ENCODE data around the gene ADISSP. TPM values are rescaled to one million over a fixed set of nuclear protein-coding genes. Genes with fewer than 3 reads are reported as not detected.
A peak's percentile ranks its signal among the peaks of the same experiment; 100 is the strongest.

Gene ADISSP
- total RNA-seq, 1 experiment from 2014 or later: 244 TPM

GRCh38 chr20:3739054-3739925, 28.3 kb downstream of the ADISSP start:
- Histone ChIP-seq H3K9me2 (replicated peaks; ENCODE audit: low read length) (no peaks in the 10 kb centered on the region), H3K9me3 (ENCODE audit: low read length) (no peaks in the 10 kb centered on the region), H3K36me3 (ENCODE audit: low read depth, low read length) (no peaks in the 10 kb centered on the region), H3K27me3 (ENCODE audit: low read length) (no peaks in the 10 kb centered on the region), H3K27ac (ENCODE audit: low read length) (no peak overlapping the region), H2AFZ (ENCODE audit: low read length) (no peak overlapping the region), H3K79me2 (ENCODE audit: low read length) (no peaks in the 10 kb centered on the region), H3K4me1 (ENCODE audit: insufficient read depth, low read length) (no peaks in the 10 kb centered on the region), H3F3A (ENCODE audit: low read length, unreplicated experiment) (no peaks in the 10 kb centered on the region), H3K9ac (ENCODE audit: low read length) (no peak overlapping the region), H3K4me3 (ENCODE audit: low read length) (no peak overlapping the region), H4K20me1 (ENCODE audit: low read length) (no peaks in the 10 kb centered on the region), H3K4me2 (ENCODE audit: low read length) (no peak overlapping the region)
- CTCF ChIA-PET: no interaction called here
- intact Hi-C loops (cut with micrococcal nuclease): no loop called here
- TF ChIP-seq EZH2 (IDR thresholded peaks at IDR 0.05; ENCODE audit: low read length, unreplicated experiment) (no peak), CTCF (conservative IDR thresholded peaks at IDR 0.05; ENCODE audit: low read depth, low read length) (no peak), EZH2phosphoT487 (IDR thresholded peaks at IDR 0.05; ENCODE audit: borderline replicate concordance, low read length) (no peak)
- DNase-seq (no peak), ATAC-seq (0 out of 2 replicates have a peak, but pooled peaks have one; percentile 11)
- POLR2A ChIA-PET (ENCODE audit: unreplicated experiment): no interaction called here
- BruUV-seq (replicated peaks): no TSS peak

GRCh38 chr20:3738111-3739053, 29.2 kb downstream of the ADISSP start:
- Histone ChIP-seq H3K4me3 (ENCODE audit: low read length) (no peak overlapping the region), H3K79me2 (ENCODE audit: low read length) (no peaks in the 10 kb centered on the region), H3K9me2 (replicated peaks; ENCODE audit: low read length) (no peaks in the 10 kb centered on the region), H3K27ac (ENCODE audit: low read length) (no peak overlapping the region), H2AFZ (ENCODE audit: low read length) (no peak overlapping the region), H3K36me3 (ENCODE audit: low read depth, low read length) (no peaks in the 10 kb centered on the region), H3F3A (ENCODE audit: low read length, unreplicated experiment) (no peaks in the 10 kb centered on the region), H3K9me3 (ENCODE audit: low read length) (no peaks in the 10 kb centered on the region), H3K4me1 (ENCODE audit: insufficient read depth, low read length) (no peaks in the 10 kb centered on the region), H3K4me2 (ENCODE audit: low read length) (no peak overlapping the region), H3K27me3 (ENCODE audit: low read length) (no peaks in the 10 kb centered on the region), H4K20me1 (ENCODE audit: low read length) (no peaks in the 10 kb centered on the region), H3K9ac (ENCODE audit: low read length) (no peak overlapping the region)
- no peak for TF ChIP-seq EZH2phosphoT487 (IDR thresholded peaks at IDR 0.05; ENCODE audit: borderline replicate concordance, low read length)
- TF ChIP-seq EZH2 (IDR thresholded peaks at IDR 0.05; ENCODE audit: low read length, unreplicated experiment): no peak
- TF ChIP-seq CTCF (conservative IDR thresholded peaks at IDR 0.05; ENCODE audit: low read depth, low read length): no peak
- POLR2A ChIA-PET (ENCODE audit: unreplicated experiment): interaction anchor here (0.6 kb wide), 1 partner anchor 43 kb away, joined by 3 read pairs; the partner anchor contains the start of gene SPEF1
- ATAC-seq (no peak), DNase-seq (no peak)
- intact Hi-C loops (cut with micrococcal nuclease): no loop called here
- CTCF ChIA-PET: no interaction called here
- no TSS peak for BruUV-seq (replicated peaks)
